HCT116 (cell line): ENCODE measurements around the gene ATP6V0C.

ENCODE experiments used
- CTCF ChIP-seq, 3 experiments: fragments of 200-600 bp in 1 of 3; sonication (generic) in 1 of 3; IDR thresholded peaks in 2 of 3; conservative IDR thresholded peaks in 1 of 3; 2 replicates each; pipeline ENCODE4 v1.5.1; 2012 to 2017; ENCODE audit warnings: low read depth in 2 of 3, low read length in 2 of 3, antibody characterized with exemption in 1 of 3, borderline replicate concordance in 1 of 3, control low read depth in 1 of 3, mild to moderate bottlenecking in 1 of 3, mixed read lengths in 1 of 3, mixed run types in 1 of 3, moderate library complexity in 1 of 3; ENCODE audit not compliant: insufficient read depth in 1 of 3
- EZH2 ChIP-seq: fragments of 200-600 bp; sonication (generic); IDR thresholded peaks from 2 replicates; pipeline ENCODE4 v1.6.1; 2017; ENCODE audit warnings: antibody characterized with exemption, mixed run types
- JUND ChIP-seq: IDR thresholded peaks from 2 replicates; pipeline ENCODE4 v1.6.1; 2012
- POLR2A ChIP-seq: IDR thresholded peaks from 2 replicates; pipeline ENCODE4 v1.7.0; 2011; ENCODE audit warnings: borderline replicate concordance; ENCODE audit not compliant: insufficient read depth, insufficient read length; ENCODE audit errors: extremely low read depth
- POLR2AphosphoS5 ChIP-seq: IDR thresholded peaks from 2 replicates; pipeline ENCODE4 v1.6.1; 2011; ENCODE audit warnings: mild to moderate bottlenecking, low read depth, low read length, moderate library complexity
- RAD21 ChIP-seq: IDR thresholded peaks from 2 replicates; pipeline ENCODE4 v1.6.1; 2012; ENCODE audit warnings: low read depth, mild to moderate bottlenecking
- SIN3A ChIP-seq: IDR thresholded peaks from 2 replicates; pipeline ENCODE4 v1.6.1; 2012; ENCODE audit warnings: low read depth
- SP1 ChIP-seq: IDR thresholded peaks from 2 replicates; pipeline ENCODE4 v1.6.1; 2012; ENCODE audit warnings: low read depth
- TCF7L2 ChIP-seq: IDR thresholded peaks from 2 replicates; pipeline ENCODE4 v1.7.0; 2011; ENCODE audit warnings: borderline replicate concordance, inconsistent platforms; ENCODE audit not compliant: insufficient read depth, insufficient read length; ENCODE audit errors: extremely low read depth
- ZBTB33 ChIP-seq: IDR thresholded peaks from 2 replicates; pipeline ENCODE4 v1.6.1; 2011; ENCODE audit warnings: mild to moderate bottlenecking, low read length, moderate library complexity; ENCODE audit not compliant: insufficient replicate concordance; ENCODE audit errors: extremely low read depth

- TF ChIP-seq CTCF (IDR thresholded peaks at IDR 0.05 in 2 of 3, conservative IDR thresholded peaks at IDR 0.05 in 1 of 3; ENCODE audit: borderline replicate concordance in 1 of 3, insufficient read depth in 1 of 3, low read depth in 2 of 3, low read length in 2 of 3) = no peak
- no peak for TF ChIP-seq POLR2A
- no peak for TF ChIP-seq JUND
- no peak for TF ChIP-seq EZH2
- no peak for TF ChIP-seq RAD21
- no peak for TF ChIP-seq POLR2AphosphoS5
- no peak for TF ChIP-seq ZBTB33
- no peak for TF ChIP-seq SP1
- TF ChIP-seq TCF7L2 = no peak
- no peak for TF ChIP-seq SIN3A
These were observed 17.6 kb downstream of the ATP6V0C start, which contains the start of gene CEMP1 for GRCh38 chr16:2531371-2531695.
